HG03175 (cell line): Measurements from ENCODE around the gene PRDM15.

ENCODE experiments used
- ATAC-seq: cut with Tn5 transposase; IDR thresholded peaks from one replicate; pipeline ENCODE4 v1.9.1; 2021; ENCODE audit warnings: mild to moderate bottlenecking, moderate library complexity; ENCODE audit not compliant: unreplicated experiment

Gene PRDM15

DNA sequence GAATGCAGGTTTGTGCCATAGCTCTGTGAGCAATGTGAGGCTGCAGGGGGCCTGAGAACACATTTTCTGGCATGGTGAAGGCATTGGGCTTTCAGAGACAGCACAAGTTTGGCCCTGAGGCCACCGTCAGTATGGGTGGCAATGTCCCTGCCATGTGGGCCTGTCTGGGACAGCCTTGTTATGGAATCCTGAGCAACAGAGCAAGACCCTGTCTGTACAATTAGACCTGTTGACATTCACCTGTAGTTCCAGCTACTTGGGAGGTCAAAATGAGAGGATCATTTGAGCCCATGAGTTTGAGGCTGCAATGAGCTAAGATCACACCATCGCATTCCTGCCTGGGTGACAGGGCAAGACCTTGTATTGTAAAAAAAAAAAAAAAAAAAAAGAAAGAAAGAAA lies 35.6 kb downstream of the PRDM15 start:
- no peak for ATAC-seq

- no peak for ATAC-seq
Measured at GRCh38 chr21:41840880-41841279, 38.3 kb downstream of the PRDM15 start.

- ATAC-seq = no peak
Measured at GRCh38 chr21:41839387-41840000, 39.6 kb downstream of the PRDM15 start.

DNA sequence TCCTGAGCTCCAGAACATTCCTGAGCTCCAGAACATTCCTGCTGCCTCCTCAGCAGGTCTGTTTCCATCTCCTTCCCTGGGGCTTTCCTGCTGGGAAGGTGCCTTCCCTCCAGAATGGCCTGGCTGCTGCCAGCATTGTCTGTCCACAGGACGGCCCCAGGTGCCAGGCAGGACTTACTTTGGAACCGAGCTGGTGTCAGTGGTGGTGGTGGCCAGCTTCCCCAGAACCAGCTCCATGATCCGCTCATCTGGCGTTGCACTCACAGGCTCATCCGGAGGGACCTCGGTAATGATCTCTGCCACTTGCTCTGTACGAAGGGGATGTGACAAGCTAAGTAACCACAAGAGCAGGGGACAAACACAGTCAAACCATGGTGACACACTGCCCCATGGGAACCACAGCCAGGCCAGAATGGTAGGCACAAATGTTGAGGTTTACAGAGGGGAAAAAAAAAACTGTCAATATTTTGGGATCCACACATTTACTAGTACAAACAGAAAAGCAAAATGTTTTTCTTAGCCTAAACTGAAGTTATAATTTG lies 41.3 kb downstream of the PRDM15 start:
- ATAC-seq = no peak

GRCh38 chr21:41836166-41837015 lies 42.8 kb downstream of the PRDM15 start:
- ATAC-seq = no peak

DNA sequence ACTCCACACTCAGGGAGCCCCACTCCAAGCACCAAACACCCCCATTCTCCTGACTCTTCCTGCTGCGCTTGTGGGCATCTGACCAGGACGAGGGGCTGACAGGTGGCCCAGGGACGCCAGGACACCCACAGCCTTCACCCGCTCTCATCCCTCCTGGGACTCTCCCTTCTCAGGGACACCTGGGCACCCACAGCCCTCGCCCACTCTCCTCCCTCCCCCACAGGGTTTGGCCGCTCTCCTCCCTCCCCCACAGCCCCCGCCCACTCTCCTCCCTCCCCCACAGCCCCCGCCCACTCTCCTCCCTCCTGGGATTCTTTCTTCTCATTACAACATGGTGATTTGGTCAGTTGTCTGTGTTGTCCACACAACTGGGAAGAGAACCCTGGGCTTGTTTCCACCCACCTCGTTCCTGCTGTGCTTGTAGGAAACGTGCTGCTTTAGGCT lies 43.4 kb downstream of the PRDM15 start:
- no peak for ATAC-seq

DNA sequence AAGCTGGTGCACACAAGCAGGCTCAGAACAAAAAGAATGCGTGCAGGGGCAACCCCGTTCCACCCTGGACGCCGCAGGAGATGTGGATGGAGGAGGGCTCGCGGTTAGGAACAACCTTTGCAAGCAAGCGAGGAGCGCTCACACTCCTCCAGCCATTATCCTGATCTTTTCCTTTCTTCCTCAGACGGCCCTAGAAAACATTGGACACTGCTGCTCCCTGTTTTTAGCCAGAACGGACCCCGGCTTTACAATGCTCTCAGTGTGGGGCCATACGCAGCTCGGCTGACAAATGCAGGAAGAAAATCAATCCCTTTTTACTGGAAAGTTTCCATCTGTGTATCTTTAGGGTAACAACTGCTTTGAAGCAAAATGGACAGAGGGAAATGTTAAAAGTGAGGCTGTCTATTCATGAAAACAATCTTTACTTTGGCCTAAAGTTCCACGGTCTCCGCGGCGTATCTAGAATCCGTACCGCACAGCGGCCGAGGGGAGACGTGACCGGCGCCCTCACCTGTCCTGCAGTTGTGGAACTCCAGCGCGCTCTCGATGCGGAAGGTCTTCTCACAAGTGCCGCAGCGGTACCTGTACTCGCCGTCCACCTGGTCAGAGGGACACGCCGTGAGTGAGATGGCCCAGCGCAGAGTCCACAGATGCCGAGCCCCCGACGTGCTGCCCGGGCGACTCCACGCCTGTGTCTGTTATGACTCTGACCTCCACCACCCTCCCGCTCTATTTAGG lies 44.0 kb downstream of the PRDM15 start:
- ATAC-seq = no peak

- ATAC-seq = no peak
Measured at GRCh38 chr21:41834252-41834925, 44.8 kb downstream of the PRDM15 start.

DNA sequence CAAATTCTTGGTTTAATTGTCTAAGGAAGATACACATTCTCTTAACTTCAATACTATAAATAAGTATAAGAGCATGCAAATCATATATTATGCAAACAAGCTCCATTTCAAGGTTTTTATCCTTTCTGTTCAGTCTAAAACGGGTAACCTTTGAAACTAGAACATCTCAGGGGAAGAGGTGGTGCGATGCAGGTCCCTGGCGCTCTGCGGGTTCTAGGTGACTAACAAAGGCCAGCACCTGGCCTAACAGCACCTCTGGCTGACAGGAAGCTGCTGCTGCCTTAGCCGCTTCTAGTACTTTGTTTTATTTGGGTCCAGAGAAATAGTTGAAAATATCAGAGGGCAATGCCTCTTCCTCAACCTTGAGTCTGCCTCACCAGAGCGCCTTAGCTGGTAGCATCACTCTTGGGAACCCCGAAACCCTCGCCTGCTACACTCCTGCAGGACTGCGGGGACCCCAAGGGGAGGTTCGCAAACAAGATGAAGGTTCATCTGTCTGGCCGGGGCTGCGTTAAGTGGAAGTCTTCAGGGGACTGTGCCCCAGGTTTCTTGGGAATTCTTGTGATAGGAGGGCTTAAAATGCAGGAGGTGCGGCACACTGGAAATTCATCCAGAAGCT lies 45.5 kb downstream of the PRDM15 start:
- peak; percentile 80 for ATAC-seq

- peak; percentile 57 for ATAC-seq
Measured at GRCh38 chr21:41832596-41833496, 46.3 kb downstream of the PRDM15 start.

DNA sequence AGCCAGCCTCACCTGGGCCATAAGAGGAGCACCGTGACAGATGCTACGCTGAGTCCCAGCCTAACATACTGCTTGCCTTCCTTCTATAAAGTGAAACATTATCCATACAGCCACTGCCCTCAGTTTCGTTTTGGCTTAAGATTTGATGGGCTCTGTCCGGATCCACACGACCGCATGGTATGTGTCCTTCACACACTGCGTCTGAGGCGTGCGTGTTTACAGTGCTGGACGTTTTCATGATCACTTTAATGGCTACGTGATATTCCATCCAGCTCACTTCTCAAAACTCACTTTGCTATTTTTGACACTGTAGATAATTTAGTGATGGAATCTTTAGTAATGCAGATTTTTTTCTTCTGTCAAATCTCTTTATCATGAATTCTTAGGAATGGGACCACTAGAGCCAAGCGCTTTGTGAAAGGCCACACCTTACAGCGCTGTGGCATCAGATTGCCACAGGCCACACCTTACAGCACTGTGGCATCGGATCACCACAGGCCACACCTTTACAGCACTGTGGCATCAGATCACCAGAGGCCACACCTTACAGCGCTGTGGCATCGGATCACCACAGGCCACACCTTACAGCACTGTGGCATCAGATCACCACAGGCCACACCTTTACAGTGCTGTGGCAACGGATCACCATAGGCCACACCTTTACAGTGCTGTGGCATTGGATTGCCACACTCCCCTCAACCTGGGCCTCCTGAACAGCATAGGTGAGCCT lies 47.1 kb downstream of the PRDM15 start:
- ATAC-seq = no peak

- ATAC-seq = no peak
Measured at GRCh38 chr21:41831453-41831831, 47.7 kb downstream of the PRDM15 start.

GRCh38 chr21:41830764-41831452 lies 48.2 kb downstream of the PRDM15 start:
- no peak for ATAC-seq

- ATAC-seq = no peak
Measured at GRCh38 chr21:41830145-41830707, 48.9 kb downstream of the PRDM15 start.

GRCh38 chr21:41828884-41829360 lies 50.2 kb downstream of the PRDM15 start:
- ATAC-seq = no peak

GRCh38 chr21:41827951-41828883 lies 50.9 kb downstream of the PRDM15 start:
- no peak for ATAC-seq

DNA sequence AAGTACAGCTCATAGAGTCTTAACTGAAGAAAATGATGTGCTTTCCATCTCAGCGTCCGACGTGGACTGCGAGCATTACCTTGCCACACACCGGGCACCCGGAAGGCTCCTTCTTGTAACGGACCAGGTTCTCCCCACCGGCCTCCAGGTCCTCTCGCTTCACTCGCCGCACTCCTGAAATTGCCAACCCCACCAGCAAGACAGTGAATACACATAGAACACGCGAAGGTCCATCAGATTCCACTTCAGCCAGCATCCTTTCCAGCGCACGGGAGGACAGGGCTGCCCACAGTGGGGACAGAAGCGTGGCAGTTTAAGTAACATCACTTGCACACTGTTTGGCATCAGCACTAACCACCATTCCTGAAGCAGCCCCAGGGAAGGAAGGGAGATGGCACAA lies 53.3 kb downstream of the PRDM15 start:
- ATAC-seq = no peak
